ENCODE measurements around the gene PTPRA. TPM values are rescaled to one million over a fixed set of nuclear protein-coding genes. Genes with fewer than 3 reads are reported as not detected.
A peak's percentile ranks its signal among the peaks of the same experiment; 100 is the strongest.

PTPRA gene
- total and polyA plus RNA-seq, 10 of the 15 experiments (the other 5 are each of a cell fraction or from before 2014, with no cell fraction given) = 3.9 to 62.1 (median 34.6) TPM

- ATAC-seq (peak; percentile 77), FAIRE-seq (peak; percentile 68), DNase-seq (ENCODE audit: low read depth, low spot score) (no peak)
- WGBS (ENCODE audit: insufficient coverage, insufficient replicate concordance, low lambda C conversion rate, missing lambda C conversion rate) = 3% methylated on average over 7 of the region's 24 CpGs
- Histone ChIP-seq H3K36me3 (ENCODE audit: control insufficient read depth in 2 of 2, insufficient read depth in 2 of 2, low read length in 1 of 2) (peaks cover 4 to 9% of the 10 kb centered on the region in 2 experiments; a peak in 3 of 4 replicates), H3K9me3 (replicated peaks; ENCODE audit: control insufficient read depth, insufficient read depth, low read length) (no peaks in the 10 kb centered on the region), H3K27me3 (replicated peaks in 1 of 2; ENCODE audit: control insufficient read depth in 2 of 2, insufficient read depth in 2 of 2, low read length in 1 of 2) (no peaks in the 10 kb centered on the region), H3K9ac (ENCODE audit: control insufficient read depth, insufficient read depth, low read length) (peak overlapping the region; percentile 65; the same call in 1 of the 2 replicates), H2AFZ (ENCODE audit: control insufficient read depth, low read depth, low read length) (peak overlapping the region; percentile 94), H3K79me2 (ENCODE audit: control insufficient read depth, insufficient read depth, low read length) (peaks cover 13% of the 10 kb centered on the region), H3K4me1 (ENCODE audit: control insufficient read depth, insufficient read depth, low read length) (no peaks in the 10 kb centered on the region; the same call in 1 of the 2 replicates), H3K4me3 (peak overlapping the region; percentile 80), H4K20me1 (ENCODE audit: control insufficient read depth, insufficient read depth) (no peaks in the 10 kb centered on the region), H3K27ac (ENCODE audit: control insufficient read depth, insufficient read depth) (peak overlapping the region; percentile 87), H3K4me2 (ENCODE audit: control insufficient read depth, insufficient read depth) (peak overlapping the region; percentile 70)
- RAD21 ChIA-PET (ENCODE audit: unreplicated experiment) = interaction anchor here (0.6 to 1.0 kb wide), 2 partner anchors 9 to 112 kb away, joined by 4 to 5 read pairs; no protein-coding TSS in a partner anchor
- SMC1A ChIA-PET (ENCODE audit: uncharacterized antibody, unreplicated experiment) = interaction anchor here (0.6 to 0.9 kb wide), 3 partner anchors 8 to 163 kb away, joined by 3 to 4 read pairs (median 3); no protein-coding TSS in a partner anchor
- CTCF ChIA-PET = interaction anchor here (0.6 to 0.9 kb wide), 2 partner anchors 8 to 174 kb away, joined by 4 read pairs; no protein-coding TSS in a partner anchor
- POLR2A ChIA-PET = interaction anchor here (0.6 to 1.8 kb wide), 2 partner anchors 116 to 144 kb away, joined by 3 to 13 read pairs; no protein-coding TSS in a partner anchor
- in situ Hi-C loops (cut with MboI) (no loop called here), intact Hi-C loops (cut with micrococcal nuclease; ENCODE audit: unreplicated experiment) (loop anchor here (10.0 kb wide), 1 partner anchor 160 kb away; the partner anchor contains the start of genes DDRGK1 and ITPA)
- no TSS peak for BruUV-seq (replicated peaks)
- TF ChIP-seq MTA2 (IDR thresholded peaks at IDR 0.05; ENCODE audit: low read depth) (no peak), CREB1 (IDR thresholded peaks at IDR 0.05; ENCODE audit: low read depth) (peak; percentile 52), HDGF (IDR thresholded peaks at IDR 0.05) (0 out of 2 replicates have a peak, but pooled peaks have one; percentile 61), ZZZ3 (IDR thresholded peaks at IDR 0.05; ENCODE audit: control insufficient read depth, insufficient read length, low read depth) (no peak), RELA (IDR thresholded peaks at IDR 0.05; ENCODE audit: borderline replicate concordance, partially characterized antibody) (no peak), NFYA (IDR thresholded peaks at IDR 0.05; ENCODE audit: borderline replicate concordance, low read depth, low read length) (no peak), EP300 (IDR thresholded peaks at IDR 0.05; ENCODE audit: borderline replicate concordance in 1 of 2, control insufficient read depth in 1 of 2, low read depth in 2 of 2, low read length in 2 of 2) (0 out of 4 replicates have a peak, but pooled peaks of 1 of the 2 experiments have one; percentile 22), ETV6 (conservative IDR thresholded peaks at IDR 0.05 in 1 of 2, IDR thresholded peaks at IDR 0.05 in 1 of 2; ENCODE audit: borderline replicate concordance in 1 of 2, low read depth in 1 of 2) (no peak), IKZF2 (IDR thresholded peaks at IDR 0.05) (peak; percentile 16 to 34; a peak in 2 of 4 replicates), CHD4 (IDR thresholded peaks at IDR 0.05) (no peak), ATF7 (IDR thresholded peaks at IDR 0.05; ENCODE audit: low read depth) (peak; percentile 65), MYB (IDR thresholded peaks at IDR 0.05; ENCODE audit: borderline replicate concordance, low read depth, low read length) (no peak), E4F1 (IDR thresholded peaks at IDR 0.05; ENCODE audit: borderline replicate concordance, partially characterized antibody) (no peak), RUNX3 (IDR thresholded peaks at IDR 0.05; ENCODE audit: low read length) (peak; percentile 53), YY1 (IDR thresholded peaks at IDR 0.05; ENCODE audit: low read depth, low read length) (peak; percentile 23; the same call in 1 of the 2 replicates), ZNF217 (IDR thresholded peaks at IDR 0.05) (no peak), PKNOX1 (IDR thresholded peaks at IDR 0.05) (peak; percentile 37; the same call in 1 of the 2 replicates), TCF12 (IDR thresholded peaks at IDR 0.05; ENCODE audit: low read depth, low read length) (no peak)
Observed at GRCh38 chr20:3045042-3045815, 171.9 kb downstream of the PTPRA start.
